DMS153 treated with DMSO at 0.1 percent for 48 hours (cell line): ENCODE data around the gene DLG1.

ENCODE experiments used
- DNase-seq: peaks from one replicate; lab custom pipeline; 2025; ENCODE audit not compliant: unreplicated experiment; lab: John Stamatoyannopoulos, UW

The DLG1 gene

GRCh38 chr3:197175503-197175902 lies 122.9 kb downstream of the DLG1 start:
- DNase-seq = no peak

GRCh38 chr3:197174927-197175326 lies 123.5 kb downstream of the DLG1 start:
- no peak for DNase-seq

GRCh38 chr3:197173620-197174019 lies 124.8 kb downstream of the DLG1 start:
- no peak for DNase-seq

GRCh38 chr3:197171481-197172067 lies 126.8 kb downstream of the DLG1 start:
- no peak for DNase-seq

GRCh38 chr3:197169028-197169427 lies 129.4 kb downstream of the DLG1 start:
- DNase-seq = no peak

- no peak for DNase-seq
These were observed 129.8 kb downstream of the DLG1 start for GRCh38 chr3:197168606-197169005.

GRCh38 chr3:197168063-197168462 lies 130.3 kb downstream of the DLG1 start:
- no peak for DNase-seq

GRCh38 chr3:197167549-197167948 lies 130.9 kb downstream of the DLG1 start:
- no peak for DNase-seq

- DNase-seq = no peak
These were observed 132.5 kb downstream of the DLG1 start for GRCh38 chr3:197165890-197166289.

GRCh38 chr3:197155046-197155445 lies 143.4 kb downstream of the DLG1 start:
- no peak for DNase-seq

GRCh38 chr3:197151580-197151979 lies 146.8 kb downstream of the DLG1 start:
- no peak for DNase-seq

- DNase-seq = no peak
These were observed 148.9 kb downstream of the DLG1 start for GRCh38 chr3:197149528-197149927.

GRCh38 chr3:197144188-197144587 lies 154.2 kb downstream of the DLG1 start:
- no peak for DNase-seq

GRCh38 chr3:197139586-197139985 lies 158.8 kb downstream of the DLG1 start:
- no peak for DNase-seq

GRCh38 chr3:197137751-197138150 lies 160.7 kb downstream of the DLG1 start:
- no peak for DNase-seq

- no peak for DNase-seq
These were observed 161.7 kb downstream of the DLG1 start for GRCh38 chr3:197136744-197137143.

GRCh38 chr3:197135212-197135611 lies 163.2 kb downstream of the DLG1 start:
- no peak for DNase-seq

- no peak for DNase-seq
These were observed 165.4 kb downstream of the DLG1 start for GRCh38 chr3:197132916-197133530.

GRCh38 chr3:197125636-197126035 lies 172.8 kb downstream of the DLG1 start:
- no peak for DNase-seq

GRCh38 chr3:197124713-197125112 lies 173.7 kb downstream of the DLG1 start:
- DNase-seq = no peak

- DNase-seq = no peak
These were observed 176.0 kb downstream of the DLG1 start for GRCh38 chr3:197122394-197122793.

- no peak for DNase-seq
These were observed 181.3 kb downstream of the DLG1 start for GRCh38 chr3:197117114-197117513.

GRCh38 chr3:197114007-197114406 lies 184.4 kb downstream of the DLG1 start:
- no peak for DNase-seq
